ENCODE results near the gene BUD13. TPM values are rescaled to one million over a fixed set of nuclear protein-coding genes. Genes with fewer than 3 reads are reported as not detected.

Gene BUD13
- total RNA-seq, 1 donor from 2014 or later, result 15.0 TPM

GRCh38 chr11:116707746-116708145, 65.0 kb downstream of the BUD13 start:
- no peak overlapping the region for H3K4me3 ChIP-seq

DNA sequence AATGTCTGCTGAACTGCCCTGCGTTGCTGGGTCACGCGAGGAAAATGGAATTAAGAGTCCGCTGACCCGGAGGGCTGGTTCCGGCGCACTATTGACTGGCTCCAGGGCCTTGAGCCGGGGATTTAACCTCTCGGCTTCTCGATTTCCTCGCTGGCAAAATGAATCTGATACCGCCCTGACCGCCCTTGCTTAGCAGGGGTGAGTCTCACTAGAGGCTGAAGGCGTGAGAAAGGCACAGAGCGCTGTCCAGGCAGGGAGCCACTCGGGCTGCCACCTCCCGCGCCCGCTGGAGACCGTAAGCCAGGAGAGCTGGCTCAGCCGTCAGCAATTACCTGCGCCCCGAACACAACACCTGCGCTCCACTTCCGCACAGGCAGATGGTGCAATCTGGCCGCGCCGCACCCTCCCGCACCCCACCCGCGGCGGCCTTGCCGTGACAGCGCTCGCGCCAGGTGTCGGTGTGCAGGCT, 65.6 kb downstream of the BUD13 start:
- H3K27me3 ChIP-seq, result no peaks in the 10 kb centered on the region

More at GRCh38 chr11:116707746-116708145, 65.0 kb downstream of the BUD13 start:
- H3K27me3 ChIP-seq, result no peaks in the 10 kb centered on the region
- H3K9me3 ChIP-seq, result no peaks in the 10 kb centered on the region
- H3K36me3 ChIP-seq, result no peaks in the 10 kb centered on the region
- DNase-seq (ENCODE audit: extremely low spot score in 2 of 2), result no peak
- H3K4me1 ChIP-seq, result peaks cover 8% of the 10 kb centered on the region
- no peak overlapping the region for H3K27ac ChIP-seq
- TF ChIP-seq, protein P1, sequence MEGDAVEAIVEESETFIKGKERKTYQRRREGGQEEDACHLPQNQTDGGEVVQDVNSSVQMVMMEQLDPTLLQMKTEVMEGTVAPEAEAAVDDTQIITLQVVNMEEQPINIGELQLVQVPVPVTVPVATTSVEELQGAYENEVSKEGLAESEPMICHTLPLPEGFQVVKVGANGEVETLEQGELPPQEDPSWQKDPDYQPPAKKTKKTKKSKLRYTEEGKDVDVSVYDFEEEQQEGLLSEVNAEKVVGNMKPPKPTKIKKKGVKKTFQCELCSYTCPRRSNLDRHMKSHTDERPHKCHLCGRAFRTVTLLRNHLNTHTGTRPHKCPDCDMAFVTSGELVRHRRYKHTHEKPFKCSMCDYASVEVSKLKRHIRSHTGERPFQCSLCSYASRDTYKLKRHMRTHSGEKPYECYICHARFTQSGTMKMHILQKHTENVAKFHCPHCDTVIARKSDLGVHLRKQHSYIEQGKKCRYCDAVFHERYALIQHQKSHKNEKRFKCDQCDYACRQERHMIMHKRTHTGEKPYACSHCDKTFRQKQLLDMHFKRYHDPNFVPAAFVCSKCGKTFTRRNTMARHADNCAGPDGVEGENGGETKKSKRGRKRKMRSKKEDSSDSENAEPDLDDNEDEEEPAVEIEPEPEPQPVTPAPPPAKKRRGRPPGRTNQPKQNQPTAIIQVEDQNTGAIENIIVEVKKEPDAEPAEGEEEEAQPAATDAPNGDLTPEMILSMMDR (IDR thresholded peaks at IDR 0.05), result no peak
- intact Hi-C loops (cut with DNase I), result no loop called here

DNA sequence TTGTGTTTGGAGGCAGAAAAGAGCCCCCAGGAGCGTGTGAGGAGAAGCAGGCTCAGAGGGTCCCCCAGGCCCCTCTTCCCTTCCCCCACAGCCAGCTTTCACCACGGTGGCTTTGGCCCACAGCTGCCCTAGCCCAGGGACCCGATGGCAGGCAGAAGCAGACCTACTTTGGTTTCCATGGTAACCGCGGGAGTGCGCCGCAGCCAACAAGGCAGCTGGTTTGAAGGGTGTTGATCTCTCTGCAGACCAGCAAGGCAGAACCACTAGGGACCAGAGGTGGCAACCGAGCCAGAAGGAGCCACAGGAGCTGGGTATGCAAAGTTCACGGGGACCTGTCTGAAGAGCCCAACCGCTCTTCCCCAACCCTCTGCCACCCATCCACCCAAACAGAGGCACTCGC, 69.4 kb downstream of the BUD13 start:
- no peak overlapping the region for H3K27ac ChIP-seq
- peaks cover 8% of the 10 kb centered on the region for H3K4me1 ChIP-seq
- TF ChIP-seq, protein P1 (IDR thresholded peaks at IDR 0.05), result no peak
- TF ChIP-seq POLR2AphosphoS5 (IDR thresholded peaks at IDR 0.05; ENCODE audit: insufficient read depth in 1 of 2, low read depth in 1 of 2) (no peak), POLR2A (IDR thresholded peaks at IDR 0.05) (no peak)
- H3K27me3 ChIP-seq, result no peaks in the 10 kb centered on the region
- H3K4me3 ChIP-seq, result no peak overlapping the region
- DNase-seq (ENCODE audit: extremely low spot score in 2 of 2), result no peak
- no peaks in the 10 kb centered on the region for H3K9me3 ChIP-seq
- intact Hi-C loops (cut with DNase I), result no loop called here
- H3K36me3 ChIP-seq, result no peaks in the 10 kb centered on the region

More for the DNA sequence above, 65.6 kb downstream of the BUD13 start:
- Histone ChIP-seq H3K4me3 (no peak overlapping the region), H3K36me3 (no peaks in the 10 kb centered on the region), H3K4me1 (peaks cover 8% of the 10 kb centered on the region), H3K9me3 (no peaks in the 10 kb centered on the region), H3K27ac (no peak overlapping the region)
- no peak for DNase-seq (ENCODE audit: extremely low spot score in 2 of 2)
- TF ChIP-seq, protein P1 (IDR thresholded peaks at IDR 0.05), result no peak
- TF ChIP-seq POLR2AphosphoS5 (IDR thresholded peaks at IDR 0.05; ENCODE audit: insufficient read depth in 1 of 2, low read depth in 1 of 2), result no peak
- no peak for TF ChIP-seq POLR2A (IDR thresholded peaks at IDR 0.05)
- intact Hi-C loops (cut with DNase I), result no loop called here

GRCh38 chr11:116702772-116703385, 69.9 kb downstream of the BUD13 start:
- Histone ChIP-seq H3K36me3 (no peaks in the 10 kb centered on the region), H3K27ac (no peak overlapping the region), H3K4me1 (peaks cover 8% of the 10 kb centered on the region), H3K9me3 (no peaks in the 10 kb centered on the region), H3K4me3 (no peak overlapping the region), H3K27me3 (no peaks in the 10 kb centered on the region)
- intact Hi-C loops (cut with DNase I), result no loop called here
- no peak for DNase-seq (ENCODE audit: extremely low spot score in 2 of 2)
- TF ChIP-seq POLR2AphosphoS5 (IDR thresholded peaks at IDR 0.05; ENCODE audit: insufficient read depth in 1 of 2, low read depth in 1 of 2), result no peak
- TF ChIP-seq, protein P1 (IDR thresholded peaks at IDR 0.05), result no peak
- TF ChIP-seq POLR2A (IDR thresholded peaks at IDR 0.05), result no peak

DNA sequence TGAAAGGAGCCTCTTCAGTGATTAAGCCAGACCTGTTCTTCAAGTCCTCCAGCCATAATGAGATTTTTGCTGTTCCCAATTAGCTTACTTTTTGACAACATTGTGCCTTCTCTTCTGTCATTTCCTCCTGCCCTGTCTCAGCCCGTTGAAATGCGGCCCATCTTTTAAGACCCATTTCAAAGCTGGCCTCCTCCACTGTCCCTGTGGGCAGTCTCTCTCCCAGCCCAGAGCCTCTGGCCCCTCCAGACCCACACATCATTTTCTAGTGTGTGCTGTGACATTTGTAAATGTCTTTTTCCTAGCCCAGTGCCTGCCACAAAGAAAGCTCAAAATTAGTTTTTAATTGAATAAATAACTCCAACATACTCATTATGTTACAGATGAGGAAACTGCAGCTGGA, 70.9 kb downstream of the BUD13 start:
- Histone ChIP-seq H3K27ac (no peak overlapping the region), H3K9me3 (no peaks in the 10 kb centered on the region), H3K27me3 (no peaks in the 10 kb centered on the region), H3K4me3 (no peak overlapping the region), H3K36me3 (no peaks in the 10 kb centered on the region), H3K4me1 (no peaks in the 10 kb centered on the region)
- DNase-seq (ENCODE audit: extremely low spot score in 2 of 2), result no peak
- TF ChIP-seq POLR2A (IDR thresholded peaks at IDR 0.05), result no peak
- no peak for TF ChIP-seq POLR2AphosphoS5 (IDR thresholded peaks at IDR 0.05; ENCODE audit: insufficient read depth in 1 of 2, low read depth in 1 of 2)
- TF ChIP-seq, protein P1 (IDR thresholded peaks at IDR 0.05), result no peak
- intact Hi-C loops (cut with DNase I), result no loop called here

Measured in vagina (tissue), 2 donors.